Hepatic stellate cell (primary cell): ENCODE results near the gene KDM4B.
"Not testable (repeated sequence)": the region's sequence is repeated elsewhere in the genome, so short reads cannot be mapped to it uniquely, and the experiment has no call there.

Source experiments
- DNase-seq: peaks from one replicate; pipeline ENCODE4 v3.0.0; 2011; ENCODE audit warnings: low spot score

Gene KDM4B

DNA sequence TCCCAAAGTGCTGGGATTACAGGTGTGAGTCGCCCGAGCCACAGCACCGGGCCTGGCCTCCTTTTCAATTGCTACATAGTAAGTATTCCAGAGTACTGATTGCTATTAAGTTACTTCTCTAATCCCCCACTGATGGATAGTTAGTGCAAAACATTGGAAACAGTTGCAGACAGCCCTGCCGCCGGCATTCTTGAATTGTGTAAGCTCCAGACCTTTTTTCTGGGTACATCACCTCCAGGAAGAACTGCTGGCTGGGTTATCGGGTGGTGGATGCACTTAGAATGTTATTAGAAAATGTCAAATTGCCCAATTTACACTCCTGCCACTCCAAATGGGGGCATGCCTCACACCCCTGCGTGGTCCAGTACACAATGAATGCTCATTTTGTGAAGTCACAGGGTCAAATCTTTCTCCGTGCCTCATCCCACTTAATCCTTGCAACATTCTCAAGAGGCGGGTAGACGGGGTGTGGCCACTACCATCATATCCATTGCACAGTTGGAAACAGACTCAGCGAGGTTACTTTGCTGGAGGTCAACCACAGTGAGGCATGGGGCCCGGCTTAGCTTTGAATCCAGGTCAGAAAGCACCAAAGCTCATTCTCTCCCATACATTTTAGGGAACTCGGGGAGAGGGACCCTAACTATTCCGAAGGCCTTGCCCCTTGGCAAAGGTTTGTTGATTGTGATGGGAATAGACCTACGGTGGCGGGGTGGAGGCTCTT lies 1.0 kb upstream of the KDM4B start:
- no peak for DNase-seq

DNA sequence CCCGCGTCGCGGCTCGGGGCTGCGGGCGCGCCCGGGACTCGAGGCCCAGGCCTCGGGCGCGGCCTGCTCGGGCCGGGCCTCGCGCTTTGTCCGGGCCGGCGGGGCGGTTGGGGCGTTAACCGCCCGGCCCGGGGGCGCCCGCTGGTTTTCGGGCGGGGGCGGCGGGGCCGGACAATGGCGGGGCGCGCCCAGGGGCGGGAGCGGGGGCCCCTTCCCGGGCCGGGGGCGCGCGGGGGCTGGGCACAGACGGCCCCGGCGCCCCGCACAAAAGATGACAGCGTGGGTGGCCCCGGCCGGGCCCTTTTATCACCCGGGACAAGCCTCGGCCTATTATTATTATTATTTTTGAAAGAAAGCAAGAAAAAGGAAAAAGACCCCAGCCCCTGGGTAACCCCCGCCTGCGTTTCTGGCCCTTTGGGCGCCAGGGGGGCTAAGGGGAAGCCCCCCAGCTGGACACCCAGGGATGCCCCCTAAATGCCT lies 419 bp downstream of the KDM4B start:
- no peak for DNase-seq

GRCh38 chr19:4969772-4970531 lies 1.0 kb downstream of the KDM4B start:
- DNase-seq: no peak

- no peak for DNase-seq
Measured at GRCh38 chr19:4970558-4971423, 1.9 kb downstream of the KDM4B start.

DNA sequence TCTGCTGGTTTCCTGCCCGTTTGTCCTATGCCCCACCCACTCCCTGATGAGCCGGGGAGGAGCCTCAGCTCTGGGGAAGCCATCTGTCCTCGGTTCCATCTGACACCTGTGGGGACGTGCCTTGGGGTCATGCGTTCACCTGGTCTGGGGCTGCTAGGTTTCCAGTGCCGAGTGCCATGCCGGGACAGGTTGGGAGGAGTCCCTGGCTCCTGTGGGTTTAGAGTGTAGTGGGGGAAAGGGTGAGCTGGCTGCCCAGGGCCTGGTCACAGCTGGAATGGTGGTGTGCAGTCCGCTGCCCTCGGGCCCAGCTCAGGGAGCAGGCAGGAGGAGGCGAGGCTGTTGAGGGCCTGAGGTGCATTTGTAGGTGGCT lies 2.5 kb downstream of the KDM4B start:
- peak; percentile 65 for DNase-seq

DNA sequence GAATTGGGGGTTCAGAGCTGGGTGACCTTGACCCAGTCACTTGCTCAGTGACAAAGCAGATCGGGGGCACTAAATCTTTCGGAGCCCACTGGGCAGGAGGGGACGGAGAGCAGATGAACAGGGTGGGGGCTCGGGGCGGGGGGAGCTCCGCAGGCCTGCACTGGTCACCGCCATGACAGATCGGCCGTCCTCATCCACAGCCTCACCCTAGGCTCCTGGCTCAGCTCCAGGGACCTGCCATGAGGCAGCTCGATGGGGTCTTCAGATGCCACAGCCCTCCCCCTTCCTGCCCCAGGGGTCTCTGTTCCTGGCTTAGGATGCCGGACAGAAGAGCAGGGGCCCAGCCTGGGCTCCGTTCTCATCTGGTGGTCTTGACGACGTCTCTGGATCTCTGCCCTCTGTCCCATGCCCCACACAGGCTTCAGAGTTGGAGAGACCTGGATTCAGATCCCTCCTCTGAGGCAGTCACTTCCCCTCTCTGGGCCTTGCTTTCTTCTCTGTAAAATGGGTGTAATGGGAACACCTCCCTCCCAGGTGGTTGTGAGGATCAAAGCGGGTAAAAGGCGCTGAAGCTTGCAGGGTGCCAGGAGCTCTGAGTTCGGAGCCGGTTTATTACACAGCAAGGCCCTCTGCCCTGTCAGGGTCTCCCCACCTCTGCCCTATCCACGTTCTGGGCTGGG lies 3.0 kb downstream of the KDM4B start:
- DNase-seq: no peak

DNA sequence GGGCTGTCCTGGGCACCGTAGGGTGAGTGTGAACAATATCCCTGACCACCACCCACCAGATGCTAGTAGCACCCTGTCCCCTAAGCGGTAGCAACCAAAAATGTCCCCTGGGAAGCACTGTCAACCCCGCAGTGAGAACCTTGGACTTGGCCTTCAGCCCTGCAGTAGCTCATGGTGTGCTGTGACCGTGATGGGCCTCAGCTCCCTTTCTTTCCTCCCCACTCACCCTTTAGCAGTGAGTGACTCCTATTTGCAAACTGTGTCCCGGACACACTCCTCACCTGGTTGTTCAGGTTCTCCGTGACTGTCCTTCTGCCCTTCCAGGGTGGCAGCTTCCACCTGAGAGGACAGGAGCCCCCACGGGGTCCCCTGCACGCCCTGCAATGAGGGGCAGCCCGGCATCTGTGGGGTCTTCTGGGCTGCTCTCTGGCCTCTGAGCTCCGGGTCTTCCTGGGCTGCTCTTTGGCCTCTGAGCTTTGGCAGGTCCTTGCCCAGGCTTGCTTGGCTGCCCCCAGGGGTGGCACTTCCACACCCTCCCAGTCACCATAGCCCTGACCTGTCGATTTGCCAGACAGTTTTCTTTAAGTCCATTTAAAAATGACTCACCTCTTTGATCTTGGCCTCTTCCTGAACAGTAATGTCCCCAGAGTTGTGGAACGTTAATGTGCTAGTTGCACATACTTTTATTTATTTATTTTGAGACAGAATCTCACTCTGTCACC lies 3.8 kb downstream of the KDM4B start:
- DNase-seq: peak; percentile 64

- DNase-seq: no peak
Measured at GRCh38 chr19:4974880-4975469, 6.1 kb downstream of the KDM4B start.

DNA sequence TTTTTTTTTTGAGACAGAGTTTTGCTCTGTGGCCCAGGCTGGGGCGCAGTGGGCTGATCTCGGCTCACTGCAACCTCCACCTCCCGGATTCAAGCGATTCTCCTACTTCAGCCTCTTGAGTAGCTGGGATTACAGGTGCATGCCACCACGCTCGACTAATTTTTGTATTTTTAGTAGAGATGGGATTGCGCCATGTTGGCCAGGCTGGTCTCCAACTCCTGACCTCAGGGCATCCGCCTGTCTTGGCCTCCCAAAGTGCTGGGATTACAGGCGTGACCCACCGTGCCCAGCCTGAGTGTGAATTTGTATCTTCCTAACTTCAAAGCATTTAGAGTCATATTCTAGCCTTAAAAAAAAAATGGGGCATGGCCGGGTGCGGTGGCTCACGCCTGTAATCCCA lies 6.7 kb downstream of the KDM4B start:
- DNase-seq: not testable (repeated sequence)

DNA sequence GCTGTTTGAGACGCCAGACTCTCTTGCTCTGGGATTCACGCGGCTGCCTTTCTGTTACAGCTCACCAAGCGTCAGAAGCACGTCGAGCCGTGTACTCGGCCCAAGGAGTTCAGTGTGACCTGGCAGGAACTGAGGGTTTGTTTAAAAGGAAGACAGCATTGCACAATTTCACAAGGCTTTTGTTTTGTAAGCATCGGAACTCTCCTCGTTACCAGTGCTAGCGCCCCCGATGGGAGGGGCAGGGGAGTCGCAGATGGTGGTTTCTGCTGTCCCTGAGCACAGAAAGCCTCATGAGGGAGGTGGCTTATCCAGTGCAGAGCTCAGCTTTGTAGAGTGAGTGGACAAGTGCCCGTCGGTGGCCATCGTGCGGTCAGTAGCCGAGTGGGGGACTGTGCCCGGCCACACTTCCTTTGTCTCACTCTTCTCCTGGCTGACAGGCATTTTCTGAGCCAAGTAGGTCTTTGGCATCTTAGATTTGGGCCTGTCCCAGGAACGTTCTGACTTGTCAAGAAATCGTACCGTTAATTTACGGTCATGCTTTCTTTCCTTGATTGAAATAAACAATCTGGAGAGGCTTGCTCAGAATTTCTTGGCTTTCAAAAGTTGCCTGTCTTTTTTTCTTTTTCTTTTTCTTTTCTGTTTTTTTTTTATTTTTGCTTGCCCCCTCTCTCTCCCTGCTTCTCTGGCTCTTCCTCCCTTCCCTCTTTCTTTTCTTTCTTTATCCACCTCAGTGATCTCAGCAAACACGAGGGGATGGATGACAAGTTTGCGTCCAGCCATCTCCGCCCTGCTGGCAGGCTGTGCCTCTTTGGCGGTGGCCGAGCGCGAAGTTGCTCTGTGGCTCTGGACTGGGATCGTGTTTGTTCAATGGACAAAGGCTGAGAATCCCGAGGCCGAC lies 7.7 kb downstream of the KDM4B start:
- no peak for DNase-seq

DNA sequence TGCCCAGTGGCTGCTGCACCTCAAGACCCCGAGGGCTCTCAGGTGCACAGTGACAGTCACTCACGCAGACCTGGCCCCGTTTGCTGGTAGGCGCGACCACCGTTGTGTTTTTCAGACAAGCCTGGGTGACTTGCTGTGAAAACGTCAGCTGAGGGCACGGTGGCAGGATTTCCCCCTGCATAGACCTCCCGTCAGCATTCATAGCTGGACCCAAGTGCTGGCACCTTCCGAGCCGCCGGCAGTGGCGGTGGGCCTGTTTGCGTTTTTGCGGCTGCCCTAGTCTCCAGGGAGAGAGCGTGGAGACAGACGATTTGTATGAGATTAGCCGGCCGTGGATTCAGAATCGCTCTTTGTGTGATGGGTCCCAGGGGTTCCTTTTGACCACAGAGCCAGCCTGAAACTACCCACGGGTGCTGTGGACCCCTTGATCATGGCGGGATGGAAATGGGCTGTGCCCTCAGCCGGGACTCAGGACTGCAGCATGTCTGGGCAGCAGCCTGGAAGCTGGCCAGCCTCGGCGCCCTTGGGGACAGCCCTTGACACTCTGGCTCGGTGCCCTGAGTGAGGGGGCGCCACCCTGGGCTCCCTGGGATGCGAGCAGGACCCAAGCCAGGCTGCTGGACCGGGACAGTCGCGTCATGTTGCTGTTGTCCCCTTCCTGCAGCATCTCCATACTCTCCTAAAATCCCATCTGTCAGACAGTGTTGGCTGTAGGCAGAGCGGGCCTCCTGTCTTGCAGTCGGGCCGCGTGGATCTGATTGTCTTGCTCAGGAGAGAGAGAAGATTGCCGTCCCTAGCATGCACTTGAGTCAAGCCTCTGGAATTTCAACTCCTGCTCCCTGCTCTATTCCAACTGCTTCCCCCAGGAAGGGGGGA lies 8.6 kb downstream of the KDM4B start:
- DNase-seq: peak; percentile 92

GRCh38 chr19:4979211-4979807 lies 10.4 kb downstream of the KDM4B start:
- DNase-seq: no peak

DNA sequence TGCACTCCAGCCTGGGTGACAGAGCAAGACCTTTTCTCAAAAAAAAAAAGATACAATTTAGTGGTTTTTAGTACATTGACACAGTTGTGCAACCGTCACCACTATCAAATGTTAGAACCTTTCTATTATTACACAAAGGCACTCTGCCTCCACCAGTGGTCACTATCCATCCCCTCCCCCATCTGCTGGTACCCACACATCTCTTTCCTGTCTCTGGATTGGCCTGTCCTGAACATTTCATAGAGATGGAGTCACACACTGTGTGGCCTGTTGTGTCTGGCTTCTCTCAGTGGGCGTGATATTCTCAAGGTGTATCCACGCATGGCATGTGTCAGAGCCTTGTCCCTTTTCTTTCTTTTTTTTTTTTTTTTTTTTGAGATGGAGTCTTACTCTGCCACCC lies 11.2 kb downstream of the KDM4B start:
- DNase-seq: no peak

- no peak for DNase-seq
Measured at GRCh38 chr19:4980838-4981680, 12.1 kb downstream of the KDM4B start.

DNA sequence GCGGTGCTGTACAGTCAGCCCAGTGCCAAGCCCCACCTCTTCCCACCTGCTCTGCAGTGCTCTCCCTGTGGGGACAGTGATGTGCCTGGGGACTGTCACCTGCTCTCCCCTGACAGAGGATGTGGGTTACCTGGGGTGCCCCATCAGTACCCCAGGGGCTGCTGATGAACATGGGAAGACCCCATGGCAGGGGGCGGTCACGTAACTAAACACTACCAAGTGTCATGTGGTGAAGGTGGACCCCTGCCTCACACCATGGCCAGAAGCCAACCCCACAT lies 12.7 kb downstream of the KDM4B start:
- no peak for DNase-seq

GRCh38 chr19:4983346-4984105 lies 14.6 kb downstream of the KDM4B start:
- no peak for DNase-seq

DNA sequence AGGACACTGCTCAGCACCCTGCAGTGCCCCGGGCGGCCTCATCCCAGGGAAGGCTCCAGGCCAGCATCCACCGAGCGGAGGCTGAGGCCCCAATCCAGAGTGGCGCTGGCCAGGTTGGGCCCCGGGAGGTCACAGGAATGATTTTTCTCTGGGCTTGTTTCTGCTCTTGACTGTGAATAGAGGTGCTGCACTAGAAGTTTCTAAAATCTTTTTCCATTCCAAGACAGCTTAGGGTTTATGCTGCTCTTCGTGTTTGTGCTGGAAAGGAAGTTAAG lies 15.1 kb downstream of the KDM4B start:
- DNase-seq: no peak
